ENCODE measurements around the gene VPS25.

VPS25 gene

GRCh38 chr17:42817866-42818265 lies 44.6 kb downstream of the VPS25 start:
- Histone ChIP-seq H3K9me3 (ENCODE audit: control insufficient read depth in 2 of 2, low read length in 2 of 2) (no peaks in the 10 kb centered on the region), H3K9ac (ENCODE audit: low read length in 2 of 2) (peak overlapping the region; percentile 14 to 49), H3K27me3 (ENCODE audit: control insufficient read depth in 1 of 2, insufficient read depth in 2 of 2, low read length in 2 of 2) (no peaks in the 10 kb centered on the region)

GRCh38 chr17:42818379-42818778 lies 45.1 kb downstream of the VPS25 start:
- Histone ChIP-seq H3K9ac (ENCODE audit: low read length in 2 of 2) (peak overlapping the region in 1 of 2 donors; percentile 49), H3K4me1 (ENCODE audit: control insufficient read depth, insufficient read depth, low read length) (peaks cover 41% of the 10 kb centered on the region), H3K27me3 (ENCODE audit: control insufficient read depth in 1 of 2, insufficient read depth in 2 of 2, low read length in 2 of 2) (no peaks in the 10 kb centered on the region), H3K4me3 (ENCODE audit: low read length in 2 of 2) (no peak overlapping the region), H3K36me3 (ENCODE audit: control insufficient read depth in 2 of 2, insufficient read depth in 2 of 2, low read length in 2 of 2) (peaks cover 41 to 45% of the 10 kb centered on the region in 2 donors), H3K9me3 (ENCODE audit: control insufficient read depth in 2 of 2, low read length in 2 of 2) (no peaks in the 10 kb centered on the region), H3K27ac (ENCODE audit: low read length) (peak overlapping the region; percentile 89)

More at GRCh38 chr17:42817866-42818265, 44.6 kb downstream of the VPS25 start:
- Histone ChIP-seq H3K36me3 (ENCODE audit: control insufficient read depth in 2 of 2, insufficient read depth in 2 of 2, low read length in 2 of 2) (peaks cover 41 to 45% of the 10 kb centered on the region in 2 donors), H3K4me1 (ENCODE audit: control insufficient read depth, insufficient read depth, low read length) (peaks cover 37% of the 10 kb centered on the region), H3K27ac (ENCODE audit: low read length) (peak overlapping the region; percentile 89), H3K4me3 (ENCODE audit: low read length in 2 of 2) (peak overlapping the region in 1 of 2 donors; percentile 29)

- Histone ChIP-seq H3K9ac (ENCODE audit: low read length in 2 of 2) (no peak overlapping the region), H3K36me3 (ENCODE audit: control insufficient read depth in 2 of 2, insufficient read depth in 2 of 2, low read length in 2 of 2) (peaks cover 33 to 43% of the 10 kb centered on the region in 2 donors), H3K27me3 (ENCODE audit: control insufficient read depth in 1 of 2, insufficient read depth in 2 of 2, low read length in 2 of 2) (no peaks in the 10 kb centered on the region), H3K4me1 (ENCODE audit: control insufficient read depth, insufficient read depth, low read length) (peaks cover 39% of the 10 kb centered on the region), H3K9me3 (ENCODE audit: control insufficient read depth in 2 of 2, low read length in 2 of 2) (no peaks in the 10 kb centered on the region), H3K27ac (ENCODE audit: low read length) (no peak overlapping the region), H3K4me3 (ENCODE audit: low read length in 2 of 2) (no peak overlapping the region)
These were observed 46.8 kb downstream of the VPS25 start for GRCh38 chr17:42819939-42820535.

- Histone ChIP-seq H3K9ac (ENCODE audit: low read length in 2 of 2) (no peak overlapping the region), H3K27ac (ENCODE audit: low read length) (no peak overlapping the region), H3K9me3 (ENCODE audit: control insufficient read depth in 2 of 2, low read length in 2 of 2) (no peaks in the 10 kb centered on the region), H3K27me3 (ENCODE audit: control insufficient read depth in 1 of 2, insufficient read depth in 2 of 2, low read length in 2 of 2) (no peaks in the 10 kb centered on the region), H3K4me1 (ENCODE audit: control insufficient read depth, insufficient read depth, low read length) (peaks cover 30% of the 10 kb centered on the region), H3K4me3 (ENCODE audit: low read length in 2 of 2) (no peak overlapping the region), H3K36me3 (ENCODE audit: control insufficient read depth in 2 of 2, insufficient read depth in 2 of 2, low read length in 2 of 2) (peaks cover 24 to 37% of the 10 kb centered on the region in 2 donors)
These were observed 47.9 kb downstream of the VPS25 start for GRCh38 chr17:42821176-42821575.

- Histone ChIP-seq H3K9ac (ENCODE audit: low read length in 2 of 2) (no peak overlapping the region), H3K27ac (ENCODE audit: low read length) (no peak overlapping the region), H3K27me3 (ENCODE audit: control insufficient read depth in 1 of 2, insufficient read depth in 2 of 2, low read length in 2 of 2) (no peaks in the 10 kb centered on the region), H3K4me3 (ENCODE audit: low read length in 2 of 2) (no peak overlapping the region), H3K9me3 (ENCODE audit: control insufficient read depth in 2 of 2, low read length in 2 of 2) (no peaks in the 10 kb centered on the region), H3K4me1 (ENCODE audit: control insufficient read depth, insufficient read depth, low read length) (peaks cover 13% of the 10 kb centered on the region), H3K36me3 (ENCODE audit: control insufficient read depth in 2 of 2, insufficient read depth in 2 of 2, low read length in 2 of 2) (no peaks in the 10 kb centered on the region)
These were observed 54.2 kb downstream of the VPS25 start for GRCh38 chr17:42827472-42827871.
